ENCODE data around the gene ENDOG. TPM values are rescaled to one million over a fixed set of nuclear protein-coding genes. Genes with fewer than 3 reads are reported as not detected.
"Not testable (repeated sequence)": the region's sequence is repeated elsewhere in the genome, so short reads cannot be mapped to it uniquely, and the experiment has no call there.

ENDOG gene
- total RNA-seq, 1 donor, result 11.1 TPM

DNA sequence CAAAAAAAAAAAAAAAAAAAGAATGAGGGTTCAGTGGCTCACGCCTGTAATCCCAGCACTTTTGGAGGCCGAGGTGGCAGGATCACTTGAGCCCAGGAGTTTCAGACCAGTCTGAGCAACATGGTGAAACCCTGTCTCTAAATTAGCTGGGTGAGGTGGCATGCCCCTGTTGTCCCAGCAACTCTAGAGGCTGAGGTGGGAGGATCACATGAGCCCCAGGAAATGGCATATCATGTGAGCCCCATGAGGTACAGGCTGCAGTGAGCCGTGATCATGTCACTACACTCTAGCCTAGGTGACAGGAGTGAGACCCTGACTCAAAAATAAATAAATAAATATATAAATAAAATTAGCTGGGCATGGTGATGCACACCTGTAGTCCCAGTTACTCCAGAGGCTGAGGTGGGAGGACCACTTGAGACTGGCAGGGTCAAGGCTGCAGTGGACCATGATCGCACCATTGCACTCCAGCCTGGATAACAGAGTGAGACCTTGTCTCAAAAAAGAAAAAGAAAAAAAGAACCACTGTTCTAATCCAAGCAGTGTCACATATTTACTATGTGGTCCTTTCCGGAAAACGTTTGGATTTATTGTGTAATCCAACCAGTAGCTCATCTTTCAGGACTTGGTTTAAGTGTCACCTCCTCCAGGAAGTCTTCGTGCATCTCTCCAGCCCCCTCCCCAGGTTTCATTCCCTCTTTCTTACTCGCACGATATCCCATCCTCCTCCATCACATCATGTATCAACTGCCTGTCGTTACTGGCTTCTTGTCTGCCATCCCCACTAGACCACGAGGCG lies 23.6 kb downstream of the ENDOG start:
- no peak overlapping the region for H3K4me3 ChIP-seq (ENCODE audit: low read depth, low read length)
- no peak for DNase-seq (ENCODE audit: low read depth)
- no peak for TF ChIP-seq CTCF (IDR thresholded peaks at IDR 0.05; ENCODE audit: insufficient read depth, low read length)

DNA sequence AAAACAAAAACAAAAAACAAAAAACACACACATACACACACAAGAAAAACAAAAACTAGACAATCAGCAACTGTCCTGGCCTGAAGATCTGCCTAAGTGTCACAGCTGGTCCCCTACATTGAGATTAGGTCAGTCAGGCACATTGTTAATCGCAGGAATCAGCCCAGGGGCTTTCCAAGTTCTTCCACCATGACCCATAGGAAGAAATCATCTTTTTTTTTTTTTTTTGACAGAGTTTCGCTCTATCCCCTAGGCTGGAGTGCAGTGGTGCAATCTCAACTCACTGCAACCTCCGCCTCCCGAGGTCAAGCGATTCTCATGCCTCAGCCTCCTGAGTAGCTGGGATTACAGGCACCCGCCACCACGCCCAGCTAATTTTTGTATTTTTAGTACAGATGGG lies 24.9 kb downstream of the ENDOG start:
- DNase-seq (ENCODE audit: low read depth); H3K4me3 ChIP-seq (ENCODE audit: low read depth, low read length): not testable (repeated sequence)

DNA sequence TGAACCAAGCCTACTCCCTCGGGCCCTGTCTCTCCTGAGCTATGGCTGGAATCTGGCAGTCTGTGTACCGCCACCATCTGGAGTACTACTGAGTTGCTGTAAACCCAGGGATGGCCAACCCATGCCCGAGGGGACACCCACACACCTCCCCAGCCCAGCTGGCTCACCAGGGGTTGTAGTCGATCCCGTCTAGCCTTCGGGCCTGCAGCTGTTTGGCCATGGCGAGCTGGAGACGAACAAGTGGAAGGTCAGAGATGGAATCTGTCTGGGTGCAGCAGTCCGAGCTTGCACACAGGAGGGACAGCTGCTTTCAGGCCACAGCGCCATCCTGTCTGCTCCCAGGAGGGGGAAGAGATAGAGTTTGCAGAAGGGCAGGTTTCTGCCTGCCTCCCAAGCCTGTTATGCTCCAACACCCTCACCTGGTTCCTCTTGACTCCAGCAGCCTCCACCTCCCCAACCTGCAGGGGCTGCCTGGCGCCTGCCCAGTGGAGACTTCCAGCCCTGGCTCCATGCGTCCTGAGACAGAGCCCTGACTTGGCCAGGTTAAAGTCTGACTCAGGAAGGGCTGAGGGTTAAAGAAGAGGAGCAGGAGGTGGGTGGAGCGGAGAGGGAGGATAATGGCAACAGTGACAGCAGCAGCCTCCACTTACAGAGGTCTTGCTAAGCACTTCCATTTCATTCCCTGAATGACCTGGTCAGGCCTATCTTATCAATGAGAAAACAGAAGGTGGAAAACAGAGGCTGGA lies 27.1 kb downstream of the ENDOG start:
- no peak overlapping the region for H3K4me3 ChIP-seq (ENCODE audit: low read depth, low read length)
- no peak for TF ChIP-seq CTCF (IDR thresholded peaks at IDR 0.05; ENCODE audit: insufficient read depth, low read length)
- no peak for DNase-seq (ENCODE audit: low read depth)

DNA sequence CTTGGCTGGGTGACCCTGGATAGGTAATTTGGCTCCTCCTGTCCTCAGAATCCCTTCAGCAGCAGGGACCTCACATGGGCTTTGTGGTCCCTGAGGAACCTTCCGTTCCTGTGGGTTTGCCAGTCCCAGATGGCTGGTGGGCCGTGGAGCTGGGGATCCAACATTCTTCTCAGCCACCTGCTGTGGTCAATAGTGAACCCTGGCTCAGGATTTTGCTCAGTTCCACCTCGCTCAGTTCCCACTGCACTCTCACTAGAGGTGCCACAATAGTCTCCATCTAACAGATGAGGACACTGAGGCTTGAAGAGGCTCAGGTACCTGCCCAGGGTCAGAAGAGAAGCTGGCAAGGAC lies 28.4 kb downstream of the ENDOG start:
- DNase-seq (ENCODE audit: low read depth), result no peak
- no peak for TF ChIP-seq CTCF (IDR thresholded peaks at IDR 0.05; ENCODE audit: insufficient read depth, low read length)
- H3K4me3 ChIP-seq (ENCODE audit: low read depth, low read length), result no peak overlapping the region

DNA sequence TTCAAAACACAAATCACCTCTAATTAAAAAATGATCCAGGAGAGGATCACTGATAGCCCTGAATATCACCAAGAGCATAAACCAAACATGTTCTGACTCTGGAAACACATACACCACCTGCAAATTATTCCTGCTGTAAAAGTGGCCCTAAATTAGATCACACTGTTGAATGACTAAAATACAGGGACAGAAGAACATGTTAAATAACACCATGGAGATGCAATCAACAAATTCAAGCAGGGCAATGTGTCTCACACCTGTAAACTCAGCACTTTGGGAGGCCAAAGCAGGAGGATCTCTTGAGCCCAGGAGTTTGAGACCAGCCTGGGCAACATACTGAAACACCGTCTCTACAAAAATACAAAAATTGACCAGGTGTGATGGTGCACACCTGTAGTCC lies 29.5 kb downstream of the ENDOG start:
- TF ChIP-seq CTCF (IDR thresholded peaks at IDR 0.05; ENCODE audit: insufficient read depth, low read length), result no peak
- no peak for DNase-seq (ENCODE audit: low read depth)
- no peak overlapping the region for H3K4me3 ChIP-seq (ENCODE audit: low read depth, low read length)

DNA sequence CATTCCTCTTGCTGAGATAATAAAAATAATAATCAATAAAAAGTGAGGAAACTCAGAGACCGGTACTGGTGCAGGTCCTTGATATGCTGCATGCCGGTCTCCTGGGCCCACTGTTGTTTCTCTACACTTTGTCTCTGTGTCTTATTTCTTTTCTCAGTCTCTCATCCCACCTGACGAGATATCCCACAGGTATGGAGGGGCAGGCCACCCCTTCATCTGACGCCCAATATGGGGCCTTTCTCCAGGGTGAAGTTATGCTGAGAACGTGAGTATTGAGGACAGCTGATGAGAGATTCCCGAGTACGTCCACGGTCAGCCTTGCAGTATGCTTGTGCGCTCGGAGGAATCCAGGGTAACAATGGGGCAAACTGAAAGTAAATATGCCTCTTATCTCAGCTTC lies 32.7 kb downstream of the ENDOG start:
- not testable (repeated sequence) for DNase-seq (ENCODE audit: low read depth); H3K4me3 ChIP-seq (ENCODE audit: low read depth, low read length)

DNA sequence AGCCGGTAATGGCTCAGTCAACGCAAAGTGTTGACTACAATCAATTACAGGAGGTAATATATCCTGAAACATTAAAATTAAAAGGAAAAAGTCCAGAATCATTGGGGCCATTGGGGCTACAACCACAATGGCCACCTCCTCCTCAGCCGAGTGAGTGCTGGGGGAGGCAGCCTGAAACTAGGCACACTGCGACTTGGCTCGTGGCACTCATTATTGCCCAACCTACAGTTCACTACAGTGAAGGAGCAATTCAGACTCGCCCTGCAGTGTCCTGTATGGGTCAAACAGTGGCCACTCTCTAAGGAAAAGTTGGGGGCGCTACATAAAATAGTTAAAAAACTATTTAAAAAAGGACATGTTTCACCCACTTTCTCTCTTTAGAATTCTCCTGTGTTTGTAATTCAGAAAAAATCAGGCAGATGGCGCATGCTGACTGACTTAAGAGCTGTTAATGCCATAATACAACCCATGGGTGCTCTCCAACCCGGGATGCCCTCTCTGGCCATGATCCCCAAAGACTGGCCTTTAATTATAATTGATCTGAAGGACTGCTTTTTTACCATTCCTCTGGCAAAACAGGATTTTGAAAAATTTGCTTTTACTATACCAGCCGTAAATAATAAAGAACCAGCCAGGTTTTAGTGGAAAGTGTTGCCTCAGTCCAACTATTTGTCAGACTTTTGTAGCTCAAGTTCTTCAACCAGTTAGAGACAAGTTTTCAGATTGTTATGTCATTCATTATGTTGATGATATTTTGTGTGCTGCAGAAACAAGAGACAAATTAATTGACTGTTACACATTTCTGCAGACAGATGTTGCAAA lies 33.7 kb downstream of the ENDOG start:
- peak; percentile 63 for DNase-seq (ENCODE audit: low read depth)
- peak; percentile 42 for TF ChIP-seq CTCF (IDR thresholded peaks at IDR 0.05; ENCODE audit: insufficient read depth, low read length)
- H3K4me3 ChIP-seq (ENCODE audit: low read depth, low read length), result not testable (repeated sequence)

DNA sequence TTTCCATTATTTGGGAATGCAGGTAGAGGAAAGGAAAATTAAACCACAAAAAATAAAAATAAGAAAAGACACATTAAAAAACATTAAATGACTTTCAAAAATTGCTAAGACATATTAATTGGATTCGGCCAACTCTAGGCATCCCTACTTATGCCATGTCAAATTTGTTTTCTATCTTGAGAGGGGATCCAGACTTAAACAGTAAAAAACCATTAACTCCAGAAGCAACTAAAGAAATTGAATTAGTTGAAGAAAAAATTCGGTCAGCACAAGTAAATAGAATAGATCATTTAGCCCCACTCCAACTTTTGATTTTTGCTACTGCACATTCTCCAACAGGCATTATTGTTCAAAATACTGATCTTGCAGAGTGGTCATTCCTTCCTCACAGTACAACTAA lies 34.3 kb downstream of the ENDOG start:
- not testable (repeated sequence) for DNase-seq (ENCODE audit: low read depth); H3K4me3 ChIP-seq (ENCODE audit: low read depth, low read length)

- not testable (repeated sequence) for H3K4me3 ChIP-seq (ENCODE audit: low read depth, low read length); DNase-seq (ENCODE audit: low read depth)
These were observed 36.2 kb downstream of the ENDOG start for GRCh38 chr9:128854454-128854853.

- H3K4me3 ChIP-seq (ENCODE audit: low read depth, low read length); DNase-seq (ENCODE audit: low read depth): not testable (repeated sequence)
These were observed 40.2 kb downstream of the ENDOG start for GRCh38 chr9:128858476-128858875.

All from fibroblast of the aortic adventitia (primary cell).